Keratinocyte (primary cell): ENCODE measurements around the gene CFAP54.

Source experiments
- EZH2 ChIP-seq: IDR thresholded peaks from one replicate; pipeline ENCODE4 v1.6.1; 2012; ENCODE audit warnings: inconsistent platforms, mild to moderate bottlenecking, low read length, moderate library complexity
- TF ChIP-seq, protein P1 (sequence below), 3 experiments: IDR thresholded peaks in 1 of 3; conservative IDR thresholded peaks in 1 of 3; optimal IDR thresholded peaks in 1 of 3; 2 replicates in 2 of 3; 3 replicates in 1 of 3; pipeline versions ENCODE3 to v1.5.1; 2011; ENCODE audit warnings: low read length in 3 of 3, mild to moderate bottlenecking in 3 of 3, moderate library complexity in 2 of 3, control low read depth in 1 of 3, inconsistent platforms in 1 of 3; ENCODE audit not compliant: insufficient read depth in 2 of 3; ENCODE audit errors: extremely low read depth in 1 of 3

DNA sequence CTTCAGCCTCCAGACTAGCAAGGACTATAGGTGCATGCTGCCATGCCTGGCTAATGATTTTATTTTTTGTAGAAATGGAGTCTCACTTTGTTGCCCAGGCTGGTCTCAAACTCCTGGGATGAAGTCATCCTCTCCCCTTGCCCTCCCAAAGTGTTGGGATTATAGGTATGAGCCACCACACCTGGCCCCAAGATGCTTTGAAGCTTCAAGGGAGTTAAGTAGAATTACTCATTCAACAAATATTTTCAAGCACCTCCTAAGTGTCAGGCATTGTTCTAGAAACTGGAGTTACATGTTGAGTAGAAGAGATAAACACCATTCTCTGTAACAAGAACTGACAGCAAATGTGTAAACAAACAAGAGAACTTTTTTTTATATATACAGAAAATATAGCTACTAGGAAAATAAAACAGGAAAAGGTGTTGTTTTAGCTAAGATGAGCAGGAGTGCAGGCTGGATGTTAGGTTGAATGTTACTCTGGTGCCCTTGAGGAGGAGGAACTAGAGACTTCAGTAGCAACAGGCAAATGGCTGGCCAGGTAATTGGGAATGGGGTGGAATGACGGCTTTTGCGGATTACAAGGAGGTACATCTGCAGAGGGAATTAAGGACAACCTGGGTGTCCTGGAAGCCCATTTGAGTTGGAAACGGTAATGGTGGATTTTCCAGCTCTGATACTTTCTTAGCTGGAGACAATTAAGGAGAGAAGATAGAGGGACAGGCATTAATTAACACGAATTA lies 32.0 kb upstream of the CFAP54 start:
- TF ChIP-seq, protein P1, sequence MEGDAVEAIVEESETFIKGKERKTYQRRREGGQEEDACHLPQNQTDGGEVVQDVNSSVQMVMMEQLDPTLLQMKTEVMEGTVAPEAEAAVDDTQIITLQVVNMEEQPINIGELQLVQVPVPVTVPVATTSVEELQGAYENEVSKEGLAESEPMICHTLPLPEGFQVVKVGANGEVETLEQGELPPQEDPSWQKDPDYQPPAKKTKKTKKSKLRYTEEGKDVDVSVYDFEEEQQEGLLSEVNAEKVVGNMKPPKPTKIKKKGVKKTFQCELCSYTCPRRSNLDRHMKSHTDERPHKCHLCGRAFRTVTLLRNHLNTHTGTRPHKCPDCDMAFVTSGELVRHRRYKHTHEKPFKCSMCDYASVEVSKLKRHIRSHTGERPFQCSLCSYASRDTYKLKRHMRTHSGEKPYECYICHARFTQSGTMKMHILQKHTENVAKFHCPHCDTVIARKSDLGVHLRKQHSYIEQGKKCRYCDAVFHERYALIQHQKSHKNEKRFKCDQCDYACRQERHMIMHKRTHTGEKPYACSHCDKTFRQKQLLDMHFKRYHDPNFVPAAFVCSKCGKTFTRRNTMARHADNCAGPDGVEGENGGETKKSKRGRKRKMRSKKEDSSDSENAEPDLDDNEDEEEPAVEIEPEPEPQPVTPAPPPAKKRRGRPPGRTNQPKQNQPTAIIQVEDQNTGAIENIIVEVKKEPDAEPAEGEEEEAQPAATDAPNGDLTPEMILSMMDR (optimal IDR thresholded peaks at IDR 0.05 in 1 of 3, IDR thresholded peaks at IDR 0.05 in 1 of 3, conservative IDR thresholded peaks at IDR 0.05 in 1 of 3; ENCODE audit: extremely low read depth in 1 of 3, insufficient read depth in 2 of 3, low read length in 3 of 3): no peak
- no peak for TF ChIP-seq EZH2
